ENCODE data around the gene RSL24D1. TPM values are rescaled to one million over a fixed set of nuclear protein-coding genes. Genes with fewer than 3 reads are reported as not detected.

RSL24D1 gene
- total RNA-seq, 2 experiments from 2014 or later, result 183 to 194 TPM

GRCh38 chr15:55235546-55236036, 38.9 kb upstream of the RSL24D1 start:
- DNase-seq (no peak), ATAC-seq (no peak)
- H3K9me3 Mint-ChIP-seq, result no peaks in the 10 kb centered on the region
- peak overlapping the region; percentile 77 for H3K27ac Mint-ChIP-seq
- ChIA-PET CTCF (no interaction called here), POLR2A (no interaction called here)
- TF ChIP-seq CTCF (IDR thresholded peaks at IDR 0.05), result no peak
- peak overlapping the region; percentile 49 for H3K4me3 Mint-ChIP-seq
- H3K4me1 Mint-ChIP-seq (ENCODE audit: low read depth), result peaks cover 63% of the 10 kb centered on the region
- H3K36me3 Mint-ChIP-seq (ENCODE audit: low read depth), result peaks cover 60% of the 10 kb centered on the region
- intact Hi-C loops (cut with micrococcal nuclease), result no loop called here
- no peaks in the 10 kb centered on the region for H3K27me3 Mint-ChIP-seq

GRCh38 chr15:55234800-55235104, 38.0 kb upstream of the RSL24D1 start:
- Mint-ChIP-seq H3K9me3 (no peaks in the 10 kb centered on the region), H3K27ac (no peak overlapping the region), H3K4me1 (ENCODE audit: low read depth) (peaks cover 61% of the 10 kb centered on the region), H3K27me3 (no peaks in the 10 kb centered on the region), H3K36me3 (ENCODE audit: low read depth) (peaks cover 63% of the 10 kb centered on the region), H3K4me3 (no peak overlapping the region)
- POLR2A ChIA-PET, result no interaction called here
- DNase-seq (no peak), ATAC-seq (no peak)
- intact Hi-C loops (cut with micrococcal nuclease), result no loop called here
- CTCF ChIA-PET, result no interaction called here
- TF ChIP-seq CTCF (IDR thresholded peaks at IDR 0.05), result no peak

DNA sequence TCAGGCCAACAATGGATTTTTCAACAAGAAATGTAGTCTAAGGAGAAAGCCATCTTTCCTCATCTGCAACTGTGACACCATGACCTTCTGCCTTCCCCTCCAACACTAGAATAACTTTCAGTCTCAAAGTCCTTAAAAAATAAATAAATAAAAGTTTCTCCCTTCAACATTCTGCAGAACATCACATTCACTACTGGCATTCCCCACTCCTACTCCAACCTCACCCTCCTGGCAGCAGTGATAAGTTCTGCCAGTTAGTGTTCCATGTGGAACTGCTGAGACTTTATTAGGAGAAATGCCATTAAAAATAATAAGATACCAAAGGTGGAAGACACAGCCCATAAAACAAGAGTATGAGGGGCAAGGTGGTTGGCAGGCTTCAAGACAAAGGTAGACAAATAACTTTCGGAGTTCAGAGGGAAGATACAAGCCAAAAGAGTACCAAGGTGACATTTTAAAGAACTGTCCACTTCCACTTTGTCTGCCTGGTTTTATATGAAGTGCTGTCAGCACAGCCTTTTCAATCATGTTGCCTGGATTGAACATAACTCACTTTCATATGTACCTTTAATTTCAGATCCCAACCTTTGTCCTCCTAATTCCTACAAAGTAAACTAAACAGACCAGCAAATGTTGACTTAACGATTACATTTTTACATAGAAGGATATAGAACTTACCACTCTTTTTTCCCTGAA, 37.5 kb upstream of the RSL24D1 start:
- H3K27me3 Mint-ChIP-seq, result no peaks in the 10 kb centered on the region
- DNase-seq (no peak), ATAC-seq (no peak)
- no peaks in the 10 kb centered on the region for H3K9me3 Mint-ChIP-seq
- H3K4me3 Mint-ChIP-seq, result peak overlapping the region; percentile 24
- peaks cover 58% of the 10 kb centered on the region for H3K4me1 Mint-ChIP-seq (ENCODE audit: low read depth)
- no peak for TF ChIP-seq CTCF (IDR thresholded peaks at IDR 0.05)
- peaks cover 64% of the 10 kb centered on the region for H3K36me3 Mint-ChIP-seq (ENCODE audit: low read depth)
- H3K27ac Mint-ChIP-seq, result no peak overlapping the region
- CTCF ChIA-PET, result no interaction called here
- POLR2A ChIA-PET, result no interaction called here
- intact Hi-C loops (cut with micrococcal nuclease), result no loop called here

- ChIA-PET POLR2A (interaction anchor here (1.3 kb wide), 1 partner anchor 16 kb away, joined by 3 read pairs; no protein-coding TSS in a partner anchor), CTCF (interaction anchor here (0.7 to 1.5 kb wide), 3 partner anchors 10 to 59 kb away, joined by 3 to 5 read pairs (median 4); no protein-coding TSS in a partner anchor)
- H3K27ac Mint-ChIP-seq, result peak overlapping the region; percentile 34
- peaks cover 59% of the 10 kb centered on the region for H3K36me3 Mint-ChIP-seq (ENCODE audit: low read depth)
- no peak for TF ChIP-seq CTCF (IDR thresholded peaks at IDR 0.05)
- no peaks in the 10 kb centered on the region for H3K27me3 Mint-ChIP-seq
- peaks cover 36% of the 10 kb centered on the region for H3K4me1 Mint-ChIP-seq (ENCODE audit: low read depth)
- ATAC-seq, result no peak
- no peak overlapping the region for H3K4me3 Mint-ChIP-seq
- no peaks in the 10 kb centered on the region for H3K9me3 Mint-ChIP-seq
- DNase-seq, result no peak
- intact Hi-C loops (cut with micrococcal nuclease), result no loop called here
These were observed 34.7 kb upstream of the RSL24D1 start for GRCh38 chr15:55231455-55231854.

DNA sequence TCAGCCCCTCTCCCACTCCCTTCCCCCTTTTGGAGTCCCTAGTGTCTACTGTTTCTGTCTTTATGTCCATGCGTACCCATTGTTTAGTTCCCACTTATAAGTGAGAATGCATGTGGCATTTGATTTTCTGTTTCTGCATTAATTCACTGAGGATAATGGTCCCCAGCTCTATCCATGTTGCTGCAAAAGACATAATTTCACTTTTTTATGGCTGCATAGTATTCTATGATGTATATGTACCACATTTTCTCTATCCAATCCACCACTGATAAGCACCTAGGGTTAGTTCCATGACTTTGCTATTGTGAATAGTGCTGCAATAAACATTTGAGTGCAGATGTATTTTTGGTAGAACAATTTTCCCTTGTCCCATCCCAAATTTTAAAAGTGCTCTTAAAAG, 34.2 kb upstream of the RSL24D1 start:
- peak overlapping the region; percentile 29 for H3K27ac Mint-ChIP-seq
- H3K4me1 Mint-ChIP-seq (ENCODE audit: low read depth), result peaks cover 38% of the 10 kb centered on the region
- DNase-seq (no peak), ATAC-seq (no peak)
- ChIA-PET POLR2A (no interaction called here), CTCF (no interaction called here)
- H3K4me3 Mint-ChIP-seq, result no peak overlapping the region
- H3K9me3 Mint-ChIP-seq, result no peaks in the 10 kb centered on the region
- peaks cover 60% of the 10 kb centered on the region for H3K36me3 Mint-ChIP-seq (ENCODE audit: low read depth)
- H3K27me3 Mint-ChIP-seq, result no peaks in the 10 kb centered on the region
- intact Hi-C loops (cut with micrococcal nuclease), result no loop called here
- TF ChIP-seq CTCF (IDR thresholded peaks at IDR 0.05), result no peak

All from activated CD8-positive, alpha-beta T cell treated with anti-CD3 and anti-CD28 coated beads for 36 hours (primary cell).